NCI-H446 treated with DMSO at 0.1 percent for 48 hours (cell line): ENCODE results near the gene PDYN.

Source experiments
- DNase-seq: peaks from one replicate; lab custom pipeline; 2025; lab: John Stamatoyannopoulos, UW

PDYN gene

GRCh38 chr20:1994627-1995026 lies 769 bp upstream of the PDYN start:
- no peak for DNase-seq

- no peak for DNase-seq
Measured at GRCh38 chr20:1992359-1993110, 1.3 kb downstream of the PDYN start.

- DNase-seq: peak; percentile 6
Measured at GRCh38 chr20:1987826-1988225, 6.0 kb downstream of the PDYN start.

- no peak for DNase-seq
Measured at GRCh38 chr20:1983301-1983700, 10.6 kb downstream of the PDYN start.

GRCh38 chr20:1982686-1983085 lies 11.2 kb downstream of the PDYN start:
- no peak for DNase-seq

GRCh38 chr20:1979106-1979778 lies 14.6 kb downstream of the PDYN start:
- peak; percentile 84 for DNase-seq

GRCh38 chr20:1975291-1975690 lies 18.6 kb downstream of the PDYN start:
- no peak for DNase-seq

- no peak for DNase-seq
Measured at GRCh38 chr20:1973601-1974440, 20.0 kb downstream of the PDYN start.

- DNase-seq: no peak
Measured at GRCh38 chr20:1971893-1972586, 21.8 kb downstream of the PDYN start.

GRCh38 chr20:1968964-1969363 lies 24.9 kb downstream of the PDYN start:
- no peak for DNase-seq

GRCh38 chr20:1965520-1966351 lies 28.1 kb downstream of the PDYN start:
- peak; percentile 54 for DNase-seq

- no peak for DNase-seq
Measured at GRCh38 chr20:1964659-1965405, 29.0 kb downstream of the PDYN start.

GRCh38 chr20:1964061-1964460 lies 29.8 kb downstream of the PDYN start:
- DNase-seq: no peak

- no peak for DNase-seq
Measured at GRCh38 chr20:1961374-1961773, 32.5 kb downstream of the PDYN start.

- no peak for DNase-seq
Measured at GRCh38 chr20:1959156-1959555, 34.7 kb downstream of the PDYN start.

- DNase-seq: no peak
Measured at GRCh38 chr20:1958426-1958825, 35.4 kb downstream of the PDYN start.

GRCh38 chr20:1955217-1955616 lies 38.6 kb downstream of the PDYN start:
- no peak for DNase-seq

GRCh38 chr20:1953621-1954020 lies 40.2 kb downstream of the PDYN start:
- no peak for DNase-seq

- DNase-seq: no peak
Measured at GRCh38 chr20:1952737-1953530, 40.9 kb downstream of the PDYN start.
